Esophagus squamous epithelium (tissue), 4 donors: ENCODE measurements around the gene ZNF333.

ENCODE experiments used
- CTCF ChIP-seq, 6 experiments: fragments of 450-650 bp in 4 of 6; fragments of 200-600 bp in 2 of 6; sonication (generic) in 2 of 6; IDR thresholded peaks; one replicate each; pipeline ENCODE4 v1.5.1; 2016 to 2019; ENCODE audit warnings: antibody characterized with exemption in 6 of 6, mild to moderate bottlenecking in 4 of 6, moderate library complexity in 4 of 6
- POLR2A ChIP-seq, 4 donors: fragments of 450-650 bp; IDR thresholded peaks; one replicate each; pipeline ENCODE4 v1.6.1; 2017; ENCODE audit warnings: antibody characterized with exemption in 4 of 4, mild to moderate bottlenecking in 4 of 4, moderate library complexity in 3 of 4

- no peak for TF ChIP-seq POLR2A (IDR thresholded peaks at IDR 0.05)
- no peak for TF ChIP-seq CTCF (IDR thresholded peaks at IDR 0.05)
Observed at GRCh38 chr19:14762111-14762510, 72.3 kb downstream of the ZNF333 start.
